WERI-Rb-1 (cell line): ENCODE measurements around the gene PPP2R5D.
A peak's percentile ranks its signal among the peaks of the same experiment; 100 is the strongest.

Experiments used
- DNase-seq: peaks from one replicate; pipeline ENCODE4 v3.0.0-alpha.2; 2020
- H3K27ac ChIP-seq: fragments of 250-450 bp; sonication (Bioruptor Pico); 2 replicates; pipeline ENCODE4 v1.5.1; 2020; ENCODE audit warnings: mild to moderate bottlenecking, moderate library complexity
- H3K27me3 ChIP-seq: fragments of 250-450 bp; sonication (Bioruptor Pico); 2 replicates; pipeline ENCODE4 v1.5.1; 2021; ENCODE audit warnings: mild to moderate bottlenecking, low read depth, moderate library complexity; ENCODE audit not compliant: insufficient read depth, severe bottlenecking
- H3K36me3 ChIP-seq: fragments of 250-450 bp; sonication (Bioruptor Pico); 2 replicates; pipeline ENCODE4 v1.5.1; 2020; ENCODE audit warnings: mild to moderate bottlenecking, moderate library complexity
- H3K4me3 ChIP-seq: 2 replicates; pipeline ENCODE4 v1.5.1; 2011; ENCODE audit warnings: low read depth, mild to moderate bottlenecking, control low read depth, low read length
- H3K9me3 ChIP-seq: fragments of 250-450 bp; sonication (Bioruptor Pico); 2 replicates; pipeline ENCODE4 v1.5.1; 2021; ENCODE audit warnings: mild to moderate bottlenecking, moderate library complexity; ENCODE audit not compliant: severe bottlenecking
- TF ChIP-seq, protein P1 (sequence below): IDR thresholded peaks from 2 replicates; pipeline ENCODE4 v1.5.1; 2011; ENCODE audit warnings: low read depth, mild to moderate bottlenecking, control low read depth, inconsistent platforms, low read length

PPP2R5D gene

DNA sequence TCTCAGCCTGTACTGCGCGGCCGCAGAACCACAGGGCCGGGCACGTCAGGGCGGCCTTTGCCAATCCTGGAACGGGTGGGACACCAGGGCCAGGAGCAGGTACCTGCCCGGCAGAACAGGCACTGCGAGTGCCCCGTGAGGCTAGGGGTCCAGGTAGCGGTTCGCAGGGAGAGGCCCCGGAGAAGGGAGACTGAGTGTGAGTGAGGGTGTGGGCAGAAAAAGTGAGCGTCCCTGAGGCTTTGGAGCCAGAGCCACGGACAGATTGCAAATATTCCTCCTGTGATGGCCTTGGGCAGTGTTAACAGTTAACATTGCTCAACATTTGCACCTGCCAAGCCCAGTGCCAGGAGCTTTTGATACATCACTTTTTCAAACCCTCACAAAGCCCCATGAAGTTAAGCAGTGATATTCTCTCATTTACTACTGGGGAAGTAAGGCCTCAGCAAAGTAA is 23.3 kb upstream of the PPP2R5D start:
- Histone ChIP-seq H3K9me3 (no peaks in the 10 kb centered on the region), H3K27ac (no peak overlapping the region), H3K36me3 (peaks cover 27% of the 10 kb centered on the region), H3K27me3 (no peaks in the 10 kb centered on the region), H3K4me3 (peak overlapping the region; percentile 65)
- DNase-seq, result no peak
- TF ChIP-seq, protein P1, sequence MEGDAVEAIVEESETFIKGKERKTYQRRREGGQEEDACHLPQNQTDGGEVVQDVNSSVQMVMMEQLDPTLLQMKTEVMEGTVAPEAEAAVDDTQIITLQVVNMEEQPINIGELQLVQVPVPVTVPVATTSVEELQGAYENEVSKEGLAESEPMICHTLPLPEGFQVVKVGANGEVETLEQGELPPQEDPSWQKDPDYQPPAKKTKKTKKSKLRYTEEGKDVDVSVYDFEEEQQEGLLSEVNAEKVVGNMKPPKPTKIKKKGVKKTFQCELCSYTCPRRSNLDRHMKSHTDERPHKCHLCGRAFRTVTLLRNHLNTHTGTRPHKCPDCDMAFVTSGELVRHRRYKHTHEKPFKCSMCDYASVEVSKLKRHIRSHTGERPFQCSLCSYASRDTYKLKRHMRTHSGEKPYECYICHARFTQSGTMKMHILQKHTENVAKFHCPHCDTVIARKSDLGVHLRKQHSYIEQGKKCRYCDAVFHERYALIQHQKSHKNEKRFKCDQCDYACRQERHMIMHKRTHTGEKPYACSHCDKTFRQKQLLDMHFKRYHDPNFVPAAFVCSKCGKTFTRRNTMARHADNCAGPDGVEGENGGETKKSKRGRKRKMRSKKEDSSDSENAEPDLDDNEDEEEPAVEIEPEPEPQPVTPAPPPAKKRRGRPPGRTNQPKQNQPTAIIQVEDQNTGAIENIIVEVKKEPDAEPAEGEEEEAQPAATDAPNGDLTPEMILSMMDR, result no peak

DNA sequence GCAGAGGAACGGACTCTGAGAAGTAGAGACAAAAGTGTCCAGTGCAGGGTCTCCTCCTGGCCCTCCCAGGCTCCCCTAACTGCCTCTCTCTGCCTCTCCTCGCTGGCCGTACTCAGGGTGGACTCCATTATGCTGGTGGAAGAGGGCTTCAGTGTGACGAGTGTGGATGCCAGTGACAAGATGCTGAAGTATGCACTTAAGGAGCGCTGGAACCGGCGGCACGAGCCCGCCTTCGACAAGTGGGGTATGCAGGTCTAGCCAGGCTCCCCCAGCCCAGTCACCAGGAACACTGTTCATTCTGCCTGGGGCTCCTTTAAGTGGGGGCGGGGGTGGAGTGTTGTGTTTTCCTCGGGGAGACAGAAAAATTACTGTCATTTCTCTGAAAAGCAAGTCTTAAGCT is 22.3 kb upstream of the PPP2R5D start:
- no peak for DNase-seq
- TF ChIP-seq, protein P1, result no peak
- peaks cover 34% of the 10 kb centered on the region for H3K36me3 ChIP-seq
- no peak overlapping the region for H3K4me3 ChIP-seq
- no peaks in the 10 kb centered on the region for H3K9me3 ChIP-seq
- no peak overlapping the region for H3K27ac ChIP-seq
- no peaks in the 10 kb centered on the region for H3K27me3 ChIP-seq

DNA sequence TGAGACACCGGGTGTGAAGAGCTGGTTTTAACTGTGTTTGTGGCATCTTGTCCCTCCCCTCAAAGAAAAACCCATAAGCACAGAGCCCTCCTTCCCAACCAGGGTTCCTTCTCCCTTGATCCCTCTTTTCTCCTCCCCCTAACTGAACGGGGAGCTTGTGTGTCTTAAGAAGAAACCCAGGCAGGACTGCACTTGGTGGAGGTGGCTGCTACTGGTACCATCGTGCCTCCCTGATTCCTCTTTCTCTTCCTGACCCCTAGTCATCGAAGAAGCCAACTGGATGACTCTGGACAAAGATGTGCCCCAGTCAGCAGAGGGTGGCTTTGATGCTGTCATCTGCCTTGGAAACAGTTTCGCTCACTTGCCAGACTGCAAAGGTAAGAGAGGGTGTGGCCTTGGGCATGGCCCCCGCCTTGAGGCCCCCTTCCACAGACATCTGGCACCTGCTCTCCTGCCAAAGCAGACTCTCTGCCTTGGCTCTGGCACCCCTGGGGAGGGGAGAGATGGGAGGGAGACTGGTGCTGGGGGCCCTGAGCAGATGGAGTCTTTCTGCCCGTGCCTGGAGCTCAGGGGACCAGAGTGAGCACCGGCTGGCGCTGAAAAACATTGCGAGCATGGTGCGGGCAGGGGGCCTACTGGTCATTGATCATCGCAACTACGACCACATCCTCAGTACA is 21.7 kb upstream of the PPP2R5D start:
- no peak overlapping the region for H3K4me3 ChIP-seq
- H3K36me3 ChIP-seq, result peaks cover 40% of the 10 kb centered on the region
- no peaks in the 10 kb centered on the region for H3K9me3 ChIP-seq
- no peak for DNase-seq
- H3K27me3 ChIP-seq, result no peaks in the 10 kb centered on the region
- no peak overlapping the region for H3K27ac ChIP-seq
- TF ChIP-seq, protein P1, result no peak

DNA sequence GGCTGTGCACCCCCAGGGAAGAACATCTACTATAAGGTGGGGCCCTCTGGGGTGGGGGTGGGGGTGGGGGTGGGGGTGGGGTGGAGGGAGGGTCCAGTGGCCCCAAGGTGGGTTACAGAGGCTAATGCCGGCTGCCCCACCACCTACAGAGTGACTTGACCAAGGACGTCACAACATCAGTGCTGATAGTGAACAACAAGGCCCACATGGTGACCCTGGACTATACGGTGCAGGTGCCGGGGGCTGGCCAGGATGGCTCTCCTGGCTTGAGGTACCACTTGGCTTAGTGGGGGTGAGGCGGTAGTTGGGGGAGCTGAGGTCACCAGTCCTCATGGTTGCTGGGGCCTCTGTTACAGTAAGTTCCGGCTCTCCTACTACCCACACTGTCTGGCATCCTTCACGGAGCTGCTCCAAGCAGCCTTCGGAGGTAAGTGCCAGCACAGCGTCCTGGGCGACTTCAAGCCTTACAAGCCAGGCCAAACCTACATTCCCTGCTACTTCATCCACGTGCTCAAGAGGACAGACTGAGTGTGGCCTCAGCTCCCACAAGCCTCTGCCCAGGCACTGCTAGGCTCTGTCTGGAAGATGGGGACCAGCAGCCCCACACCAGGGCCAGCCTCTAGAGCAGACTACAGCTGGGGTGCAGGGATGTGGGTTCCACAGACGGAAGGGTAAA is 21.1 kb upstream of the PPP2R5D start:
- TF ChIP-seq, protein P1, result no peak
- Histone ChIP-seq H3K9me3 (no peaks in the 10 kb centered on the region), H3K36me3 (peaks cover 40% of the 10 kb centered on the region), H3K4me3 (no peak overlapping the region), H3K27ac (no peak overlapping the region), H3K27me3 (no peaks in the 10 kb centered on the region)
- DNase-seq, result no peak

DNA sequence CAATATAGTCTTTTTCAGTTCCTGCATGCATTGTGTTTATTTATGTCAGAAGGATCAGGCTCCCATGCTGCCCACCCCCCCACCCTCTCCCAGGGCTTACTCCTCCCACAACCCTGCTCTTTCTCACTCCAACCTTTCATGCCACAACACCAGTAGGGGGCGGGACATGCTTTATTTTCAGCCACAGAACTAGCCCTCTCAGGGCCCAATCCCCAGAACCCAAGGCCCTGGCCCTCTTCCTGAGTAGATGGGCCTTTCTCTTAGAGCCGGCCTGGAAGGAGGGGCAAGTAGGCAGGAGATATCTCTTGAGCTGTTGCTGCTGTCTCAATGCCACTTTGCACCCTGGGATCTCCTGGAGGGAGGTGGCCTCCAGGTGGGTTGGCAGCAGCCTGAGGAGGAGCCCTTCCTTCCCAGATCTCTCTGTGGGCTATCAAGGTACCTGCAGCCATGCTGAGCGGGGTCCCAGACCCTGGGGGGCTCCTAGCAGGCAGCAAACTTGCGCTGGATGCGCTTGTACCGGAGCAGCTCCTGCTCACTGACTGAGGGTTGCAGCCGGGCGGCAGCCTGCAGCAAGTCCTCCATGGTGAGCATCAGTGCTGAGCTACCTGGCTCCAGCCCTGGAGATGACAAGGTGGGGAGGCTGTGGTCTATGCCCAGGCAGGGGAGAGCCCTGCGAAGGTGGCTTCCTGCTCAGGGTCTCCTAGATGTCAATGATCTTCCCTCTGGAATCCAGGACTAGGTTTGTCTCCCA is 20.3 kb upstream of the PPP2R5D start:
- no peak overlapping the region for H3K4me3 ChIP-seq
- TF ChIP-seq, protein P1, result peak; percentile 74
- DNase-seq, result peak; percentile 96
- H3K27ac ChIP-seq, result no peak overlapping the region
- H3K27me3 ChIP-seq, result no peaks in the 10 kb centered on the region
- H3K9me3 ChIP-seq, result no peaks in the 10 kb centered on the region
- peaks cover 42% of the 10 kb centered on the region for H3K36me3 ChIP-seq
